ENCODE measurements around the gene KCNH5. TPM values are rescaled to one million over a fixed set of nuclear protein-coding genes. Genes with fewer than 3 reads are reported as not detected.

The KCNH5 gene
- total and polyA plus RNA-seq, 9 of the 15 experiments (the other 6 are each of a cell fraction or from before 2014, with no cell fraction given) = 1.1 to 2.4 (median 1.4) TPM

GRCh38 chr14:62946221-62946620 is 99.0 kb downstream of the KCNH5 start:
- no peak overlapping the region for H3K27ac ChIP-seq (ENCODE audit: extremely low read depth, low read depth, low read length)
- no peak overlapping the region for H3K9ac ChIP-seq (ENCODE audit: insufficient read depth in 1 of 2, low read depth in 2 of 2, low read length in 2 of 2)
- WGBS (ENCODE audit: insufficient coverage, low coverage, missing lambda C conversion rate) = 0% methylated on average over 1 of the region's 1 CpG
- H3K4me2 ChIP-seq (ENCODE audit: insufficient read depth, low read length) = no peak overlapping the region
- no peaks in the 10 kb centered on the region for H3K27me3 ChIP-seq (ENCODE audit: control insufficient read depth in 2 of 2, insufficient read depth in 2 of 2, low read length in 2 of 2)
- H3K9me1 ChIP-seq (ENCODE audit: control insufficient read depth, insufficient read depth, low read length) = no peaks in the 10 kb centered on the region
- H4K20me1 ChIP-seq (replicated peaks; ENCODE audit: control insufficient read depth, insufficient read depth, low read length) = no peaks in the 10 kb centered on the region
- no peaks in the 10 kb centered on the region for H3K9me3 ChIP-seq (replicated peaks; ENCODE audit: control insufficient read depth, insufficient read depth, low read depth, low read length)
- POLR2A ChIA-PET = interaction anchor here (0.6 kb wide), 1 partner anchor 865 kb away, joined by 4 read pairs; no protein-coding TSS in a partner anchor
- no peaks in the 10 kb centered on the region for H3K36me3 ChIP-seq (ENCODE audit: control insufficient read depth, insufficient read depth, low read length)
- ATAC-seq (no peak), FAIRE-seq (no peak), DNase-seq (ENCODE audit: extremely low read depth in 1 of 4, low spot score in 3 of 4) (no peak)
- H3K4me1 ChIP-seq (replicated peaks in 1 of 2; ENCODE audit: control insufficient read depth in 2 of 2, insufficient read depth in 2 of 2, low read length in 2 of 2) = no peaks in the 10 kb centered on the region
- in situ Hi-C loops (cut with MboI) = no loop called here
- intact Hi-C loops (cut with micrococcal nuclease) = no loop called here
- H2AFZ ChIP-seq (ENCODE audit: low read depth, low read length) = no peak overlapping the region
- CTCF ChIA-PET (ENCODE audit: low intra/inter-chr PET ratio) = no interaction called here
- BruUV-seq (replicated peaks) = no TSS peak
- no peaks in the 10 kb centered on the region for H3K79me2 ChIP-seq (ENCODE audit: control insufficient read depth, insufficient read depth, low read length)
- no peak overlapping the region for H3K4me3 ChIP-seq
- no peak for TF ChIP-seq XRCC3 (IDR thresholded peaks at IDR 0.05)
- no peak for TF ChIP-seq EGR1 (conservative IDR thresholded peaks at IDR 0.05)
- no peak for TF ChIP-seq HMGXB4 (CRISPR knock-in tag; IDR thresholded peaks at IDR 0.05)
- TF ChIP-seq, protein P1, sequence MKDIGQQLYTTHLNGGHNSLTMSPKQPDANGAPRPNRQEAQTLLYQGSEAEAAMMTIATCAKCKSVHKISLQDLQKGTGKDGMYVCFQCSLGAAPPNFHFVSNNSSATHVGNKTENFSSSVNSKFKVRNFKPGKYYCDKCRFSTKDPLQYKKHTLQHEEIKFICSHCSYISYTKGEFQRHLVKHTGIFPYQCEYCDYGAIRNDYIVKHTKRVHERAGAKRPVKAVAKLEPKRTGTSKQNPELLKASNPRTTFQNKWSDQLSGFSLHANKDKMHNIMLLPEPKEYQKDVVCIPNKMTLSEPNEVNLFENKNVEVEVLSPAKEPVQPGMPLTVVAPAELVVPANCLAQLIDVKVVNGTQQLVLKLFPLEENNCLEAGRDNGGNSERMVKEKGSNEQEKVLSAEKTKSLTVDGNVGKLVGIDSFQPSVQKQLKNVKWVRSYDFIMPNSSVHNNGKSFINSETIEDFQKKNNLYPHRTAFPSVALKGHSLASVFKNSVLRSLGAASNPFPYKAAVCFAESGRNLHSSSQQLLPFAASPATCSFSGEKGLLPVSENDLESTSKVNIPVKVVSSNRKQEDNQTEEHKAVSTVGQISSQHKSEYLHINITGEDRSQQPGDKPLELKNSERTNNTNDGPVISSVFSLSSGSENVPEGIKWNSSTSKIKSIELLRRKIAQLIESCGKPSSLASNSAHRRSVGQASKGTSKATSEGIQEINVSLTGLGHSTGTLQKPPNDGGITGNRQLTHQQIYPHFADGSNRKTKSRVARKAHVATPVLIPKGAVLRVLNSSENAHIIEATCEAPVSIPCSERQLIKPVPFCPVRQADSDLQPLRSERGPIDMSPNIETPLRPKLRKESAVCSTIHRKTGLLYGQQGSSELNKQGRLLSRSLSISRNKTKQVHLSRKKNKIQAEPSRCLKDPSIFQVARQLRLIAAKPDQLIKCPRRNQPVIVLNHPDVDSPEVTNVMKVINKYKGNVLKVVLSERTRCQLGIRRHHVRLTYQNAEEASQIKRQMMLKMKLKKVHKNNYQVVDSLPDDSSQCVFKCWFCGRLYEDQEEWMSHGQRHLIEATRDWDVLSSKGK (CRISPR knock-in tag; IDR thresholded peaks at IDR 0.05) = no peak
- no peak for TF ChIP-seq ELF4 (CRISPR knock-in tag; IDR thresholded peaks at IDR 0.05)
- no peak for TF ChIP-seq KLF13 (tag; IDR thresholded peaks at IDR 0.05; ENCODE audit: borderline replicate concordance, low read depth)
- TF ChIP-seq, protein P2, sequence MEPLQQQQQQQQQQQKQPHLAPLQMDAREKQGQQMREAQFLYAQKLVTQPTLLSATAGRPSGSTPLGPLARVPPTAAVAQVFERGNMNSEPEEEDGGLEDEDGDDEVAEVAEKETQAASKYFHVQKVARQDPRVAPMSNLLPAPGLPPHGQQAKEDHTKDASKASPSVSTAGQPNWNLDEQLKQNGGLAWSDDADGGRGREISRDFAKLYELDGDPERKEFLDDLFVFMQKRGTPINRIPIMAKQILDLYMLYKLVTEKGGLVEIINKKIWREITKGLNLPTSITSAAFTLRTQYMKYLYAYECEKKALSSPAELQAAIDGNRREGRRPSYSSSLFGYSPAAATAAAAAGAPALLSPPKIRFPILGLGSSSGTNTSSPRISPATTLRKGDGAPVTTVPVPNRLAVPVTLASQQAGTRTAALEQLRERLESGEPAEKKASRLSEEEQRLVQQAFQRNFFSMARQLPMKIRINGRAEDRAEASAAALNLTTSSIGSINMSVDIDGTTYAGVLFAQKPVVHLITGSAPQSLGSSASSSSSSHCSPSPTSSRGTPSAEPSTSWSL (CRISPR knock-in tag; IDR thresholded peaks at IDR 0.05; ENCODE audit: borderline replicate concordance) = no peak
- TF ChIP-seq TOE1 (IDR thresholded peaks at IDR 0.05; ENCODE audit: borderline replicate concordance) = no peak
- TF ChIP-seq TOE1 (CRISPR knock-in tag; IDR thresholded peaks at IDR 0.05; ENCODE audit: borderline replicate concordance, low read depth) = no peak
- TF ChIP-seq ZNF175 (CRISPR knock-in tag; IDR thresholded peaks at IDR 0.05; ENCODE audit: low read depth) = no peak
- TF ChIP-seq RUNX1 (IDR thresholded peaks at IDR 0.05; ENCODE audit: low read depth) = no peak
- TF ChIP-seq, protein P3, sequence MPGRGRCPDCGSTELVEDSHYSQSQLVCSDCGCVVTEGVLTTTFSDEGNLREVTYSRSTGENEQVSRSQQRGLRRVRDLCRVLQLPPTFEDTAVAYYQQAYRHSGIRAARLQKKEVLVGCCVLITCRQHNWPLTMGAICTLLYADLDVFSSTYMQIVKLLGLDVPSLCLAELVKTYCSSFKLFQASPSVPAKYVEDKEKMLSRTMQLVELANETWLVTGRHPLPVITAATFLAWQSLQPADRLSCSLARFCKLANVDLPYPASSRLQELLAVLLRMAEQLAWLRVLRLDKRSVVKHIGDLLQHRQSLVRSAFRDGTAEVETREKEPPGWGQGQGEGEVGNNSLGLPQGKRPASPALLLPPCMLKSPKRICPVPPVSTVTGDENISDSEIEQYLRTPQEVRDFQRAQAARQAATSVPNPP (IDR thresholded peaks at IDR 0.05; ENCODE audit: borderline replicate concordance, insufficient read depth, insufficient read length) = no peak
- TF ChIP-seq U2AF1 (optimal IDR thresholded peaks at IDR 0.05; ENCODE audit: low read depth, low read length) = no peak
- no peak for TF ChIP-seq KDM5B (IDR thresholded peaks at IDR 0.05; ENCODE audit: insufficient replicate concordance, low read depth, low read length)
- no peak for TF ChIP-seq SOX6 (IDR thresholded peaks at IDR 0.05)
